ENCODE results near the gene SLC30A9.

The SLC30A9 gene

DNA sequence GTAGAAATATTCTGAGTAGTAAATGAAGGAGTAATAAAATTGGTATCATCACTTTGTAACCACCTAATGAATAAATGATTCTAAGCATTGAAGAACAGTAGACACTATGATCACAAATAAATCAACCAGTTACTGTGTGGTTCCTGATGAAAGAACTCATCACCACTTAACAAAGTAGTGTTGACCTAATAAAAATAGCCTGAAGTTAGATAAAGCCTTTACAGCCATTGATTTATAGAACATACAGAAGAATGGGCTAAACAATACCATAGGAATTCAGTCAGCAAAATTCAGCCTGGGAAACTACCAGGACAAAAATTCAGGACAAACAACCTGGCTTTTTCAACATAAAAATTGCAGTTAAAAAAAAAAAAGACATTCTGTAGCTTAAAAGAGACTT lies 9.0 kb downstream of the SLC30A9 start:
- DNase-seq (ENCODE audit: low spot score), result no peak

DNA sequence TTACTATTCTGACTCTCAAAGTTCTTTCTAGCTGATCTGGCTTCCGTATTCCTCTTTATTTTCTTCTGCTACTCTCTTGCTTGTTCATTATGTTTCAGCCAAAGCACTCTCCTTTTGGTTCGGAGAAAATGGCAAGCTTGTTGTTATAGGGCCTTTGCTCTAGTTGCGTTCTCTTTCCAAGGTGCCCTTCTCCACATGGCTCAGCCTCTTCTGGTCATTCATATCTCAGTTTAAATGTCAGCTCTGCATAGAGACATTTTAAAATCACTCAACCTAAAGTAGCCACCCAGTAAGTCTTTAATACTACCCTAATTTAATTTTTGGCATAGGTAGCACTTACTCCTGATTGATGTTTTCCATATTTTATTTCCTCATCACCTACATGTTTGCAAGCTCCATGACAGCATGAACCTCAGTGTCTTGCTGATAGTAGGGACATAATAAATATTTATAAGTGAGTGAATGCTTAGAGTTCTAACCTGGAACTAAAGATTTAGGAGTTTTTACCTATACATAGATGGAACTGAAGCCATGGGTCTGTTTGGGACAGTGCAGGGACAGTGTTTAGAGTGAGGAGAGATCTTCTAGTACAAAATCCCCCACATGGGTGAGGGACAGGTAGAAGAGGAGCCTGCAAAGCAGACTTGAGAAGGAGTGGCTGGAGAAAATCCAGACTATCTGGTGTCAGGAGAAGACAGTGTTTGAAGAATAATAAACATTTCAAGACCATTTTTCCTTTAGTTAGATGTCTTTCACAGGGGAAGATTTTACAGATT lies 17.9 kb downstream of the SLC30A9 start:
- DNase-seq (ENCODE audit: low spot score), result no peak

DNA sequence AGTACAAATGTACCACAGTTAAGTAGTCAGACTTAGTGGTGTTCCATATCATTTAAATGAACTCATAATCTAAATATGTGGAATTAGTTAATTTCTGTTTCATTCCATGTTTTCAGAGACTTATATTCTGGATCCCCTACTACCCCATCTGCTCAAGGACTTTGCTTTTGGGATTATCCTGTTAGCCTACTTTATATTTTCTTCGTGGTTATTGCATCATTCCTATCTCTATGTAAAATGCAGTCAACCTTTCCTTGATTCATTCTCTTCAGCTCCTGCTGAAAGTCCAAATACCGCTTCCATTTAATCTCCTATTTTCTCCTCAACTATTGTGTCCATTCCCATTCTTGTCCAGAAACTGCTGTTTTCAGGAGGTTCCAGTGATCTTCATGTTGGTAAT lies 25.1 kb downstream of the SLC30A9 start:
- DNase-seq (ENCODE audit: low spot score), result no peak

DNA sequence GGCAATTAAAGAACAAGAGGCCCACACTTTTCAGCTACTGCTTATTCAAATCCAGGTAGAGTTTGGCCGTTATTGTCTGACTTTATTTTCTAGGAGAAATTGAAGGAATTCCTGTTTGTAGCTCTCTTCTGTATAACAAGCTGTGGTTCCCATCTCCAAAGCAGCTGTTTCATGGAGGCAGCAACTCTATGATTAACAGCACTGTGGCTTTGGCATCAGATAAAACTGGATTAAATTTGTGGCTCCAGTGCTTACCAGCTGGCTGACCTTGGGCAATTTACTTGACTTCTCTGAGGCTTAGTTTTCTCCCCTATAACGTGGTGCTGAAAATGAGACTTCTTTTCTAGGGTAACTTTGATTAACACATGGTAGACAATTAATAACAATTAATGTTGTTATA lies 28.1 kb downstream of the SLC30A9 start:
- DNase-seq (ENCODE audit: low spot score), result no peak

DNA sequence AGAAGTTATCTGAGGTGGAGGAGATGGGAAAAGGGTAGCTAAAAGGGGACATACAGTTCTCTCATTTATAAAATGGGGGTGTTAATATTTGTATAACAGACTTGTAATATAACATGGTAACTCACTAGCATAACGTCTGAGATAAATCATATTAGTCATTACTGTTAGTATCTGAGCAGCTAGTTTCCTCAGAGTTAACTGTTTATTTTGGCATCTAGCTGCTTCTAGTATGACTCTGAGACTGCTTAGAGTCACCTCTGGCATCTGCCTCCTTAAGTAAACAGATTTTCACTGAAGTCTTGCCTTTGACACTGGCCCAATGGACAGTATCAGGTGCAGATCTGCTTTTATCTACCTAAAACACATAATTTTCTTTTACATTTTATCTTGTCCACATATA lies 58.1 kb downstream of the SLC30A9 start:
- no peak for DNase-seq (ENCODE audit: low spot score)

DNA sequence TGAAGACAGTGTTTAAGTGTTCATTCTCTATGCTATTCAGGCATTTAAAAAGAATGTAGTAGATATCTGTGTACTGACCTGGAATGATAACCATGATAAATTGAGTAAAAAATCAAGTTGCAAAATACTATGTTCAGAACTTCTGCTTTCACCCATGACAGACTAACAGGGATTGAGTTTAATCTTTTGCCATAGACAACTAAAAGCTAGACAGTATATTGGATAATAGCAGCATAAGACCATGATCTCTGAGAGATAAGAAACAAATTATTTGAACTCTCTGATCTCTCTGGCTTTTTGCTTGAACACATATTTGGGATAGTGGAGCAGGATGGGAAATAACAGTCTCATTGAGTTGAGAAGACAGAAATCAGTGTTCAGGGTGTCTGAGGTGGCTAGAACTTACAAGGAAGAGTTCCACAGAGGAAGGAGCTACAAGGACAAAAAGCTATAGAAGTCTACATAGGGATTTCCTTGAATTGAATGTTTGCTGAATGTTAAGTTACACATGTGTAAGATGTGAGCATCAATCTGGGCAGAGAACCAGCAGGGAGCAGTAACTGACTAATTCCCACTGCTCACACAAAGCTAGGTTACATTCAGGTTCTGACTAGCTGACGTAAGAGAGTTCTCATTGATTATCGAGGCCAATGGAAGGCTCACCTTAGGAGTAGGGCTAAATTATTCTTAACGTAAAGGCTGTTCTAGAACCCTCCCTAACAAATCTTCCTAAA lies 60.4 kb downstream of the SLC30A9 start:
- no peak for DNase-seq (ENCODE audit: low spot score)

DNA sequence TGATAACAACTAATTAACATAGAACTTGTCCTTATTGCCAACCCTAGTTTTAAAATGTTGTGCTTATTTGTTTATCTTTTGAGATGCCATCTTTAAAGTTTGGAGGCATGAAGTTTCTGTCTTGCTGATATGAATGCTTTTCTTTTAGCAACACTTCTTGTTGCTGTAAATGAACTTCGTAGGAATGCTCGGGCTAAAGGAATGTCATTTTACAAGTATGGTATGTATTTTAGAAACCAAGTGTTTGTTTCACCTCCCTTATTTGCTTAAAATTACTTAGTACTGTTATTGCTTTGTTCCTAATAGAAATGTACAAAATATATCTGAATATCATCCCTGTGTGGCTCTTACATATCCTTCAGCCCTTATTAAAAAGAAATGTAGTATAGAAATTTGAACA lies 76.1 kb downstream of the SLC30A9 start:
- DNase-seq (ENCODE audit: low spot score), result no peak

DNA sequence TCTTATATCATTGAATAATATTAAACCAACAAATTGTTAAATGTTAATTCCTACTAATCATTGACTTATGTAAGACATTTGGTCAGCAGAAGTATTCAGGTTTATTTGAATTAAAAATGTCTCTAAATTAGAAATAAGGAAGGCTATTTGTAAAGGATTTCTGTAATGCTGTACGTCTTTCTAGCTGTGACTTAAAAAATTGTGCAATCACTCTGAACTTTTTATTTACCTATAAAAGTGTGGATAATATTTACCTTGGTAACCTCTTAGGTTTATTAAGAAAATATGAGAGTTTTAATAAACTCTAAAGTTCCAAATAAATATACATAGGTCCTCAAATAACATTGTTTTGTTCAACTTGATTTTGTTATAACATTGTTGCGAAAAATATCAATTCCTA lies 76.9 kb downstream of the SLC30A9 start:
- DNase-seq (ENCODE audit: low spot score), result no peak

DNA sequence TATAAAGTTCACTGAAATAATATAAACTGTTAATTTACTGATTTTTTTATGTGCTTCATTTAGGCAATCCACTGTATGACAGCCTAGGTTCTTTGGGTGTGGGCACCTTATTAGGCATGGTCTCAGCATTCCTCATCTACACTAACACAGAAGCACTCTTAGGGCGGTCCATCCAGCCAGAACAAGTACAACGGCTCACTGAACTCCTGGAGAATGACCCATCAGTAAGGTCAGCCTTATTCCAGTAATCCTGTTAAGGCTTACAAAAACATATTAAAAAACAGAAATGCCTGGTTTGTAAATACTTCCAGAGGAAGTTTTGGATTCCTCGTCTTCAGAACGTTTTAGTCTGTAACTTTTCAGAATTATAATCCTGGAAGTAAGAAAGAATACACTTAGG lies 80.1 kb downstream of the SLC30A9 start:
- DNase-seq (ENCODE audit: low spot score), result no peak

DNA sequence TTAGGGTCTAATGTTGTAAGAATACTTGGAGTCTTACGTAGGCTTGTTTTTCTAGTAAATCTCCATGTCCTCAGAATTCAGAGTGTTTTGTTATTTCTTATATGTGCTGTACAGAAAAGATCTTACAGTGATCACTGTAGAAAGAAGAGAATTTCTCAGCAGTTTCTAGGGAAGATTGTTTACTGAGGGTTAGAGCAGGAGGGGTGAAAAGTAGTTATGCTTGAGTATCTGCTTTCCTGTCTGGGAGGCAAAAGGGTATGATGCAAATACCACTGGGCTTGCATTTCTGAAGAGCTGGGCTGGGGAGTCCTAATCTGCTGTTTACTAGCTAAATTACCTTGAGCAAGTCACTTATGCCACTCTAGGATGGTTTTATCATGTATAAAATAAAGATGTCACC lies 84.0 kb downstream of the SLC30A9 start:
- no peak for DNase-seq (ENCODE audit: low spot score)

DNA sequence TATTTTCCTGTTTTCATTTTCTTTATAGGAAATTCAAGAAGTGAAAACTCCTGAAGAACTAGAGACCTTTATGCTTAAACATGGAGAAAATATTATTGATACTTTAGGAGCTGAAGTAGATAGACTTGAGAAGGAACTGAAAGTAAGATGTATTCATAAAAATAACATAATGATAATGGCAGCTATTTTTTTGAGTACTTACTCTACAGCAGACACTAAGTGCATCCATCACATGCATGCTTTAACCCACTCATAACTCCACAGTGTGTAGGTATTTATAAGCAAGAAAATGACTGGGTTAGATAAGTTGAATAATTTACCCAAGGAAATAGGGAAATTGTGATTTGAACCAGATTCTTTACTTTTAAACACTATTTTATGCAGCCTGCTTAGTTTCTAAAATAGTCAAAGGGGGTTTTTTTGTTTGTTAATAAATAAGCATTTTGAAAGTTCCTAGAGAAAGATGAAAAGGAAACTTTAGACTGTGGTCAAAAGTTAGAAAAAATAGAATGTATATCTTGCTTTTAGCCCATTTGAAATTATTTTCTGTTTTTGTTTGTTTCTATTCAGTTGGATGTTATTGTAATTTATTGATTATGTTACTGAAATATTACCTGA lies 88.0 kb downstream of the SLC30A9 start:
- no peak for DNase-seq (ENCODE audit: low spot score)

DNA sequence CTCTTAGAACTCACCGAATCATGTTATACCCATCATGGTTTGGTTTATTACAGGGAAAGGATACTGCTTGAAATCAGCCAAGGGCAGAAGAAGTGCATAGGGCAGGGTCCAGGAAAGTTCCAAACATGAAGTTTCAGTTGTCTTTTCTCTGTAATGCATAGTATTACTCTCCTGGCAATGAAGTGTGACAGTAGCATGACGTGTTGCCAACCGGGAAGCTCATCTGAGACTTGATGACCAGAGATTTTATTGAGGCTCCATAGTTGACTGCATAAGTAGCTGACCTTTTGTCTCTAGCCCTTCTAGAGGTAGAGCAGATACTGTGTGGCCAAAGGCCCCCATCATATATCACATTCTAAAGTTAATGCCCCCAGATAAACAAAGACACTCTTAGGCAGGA lies 90.0 kb downstream of the SLC30A9 start:
- DNase-seq (ENCODE audit: low spot score), result no peak

DNA sequence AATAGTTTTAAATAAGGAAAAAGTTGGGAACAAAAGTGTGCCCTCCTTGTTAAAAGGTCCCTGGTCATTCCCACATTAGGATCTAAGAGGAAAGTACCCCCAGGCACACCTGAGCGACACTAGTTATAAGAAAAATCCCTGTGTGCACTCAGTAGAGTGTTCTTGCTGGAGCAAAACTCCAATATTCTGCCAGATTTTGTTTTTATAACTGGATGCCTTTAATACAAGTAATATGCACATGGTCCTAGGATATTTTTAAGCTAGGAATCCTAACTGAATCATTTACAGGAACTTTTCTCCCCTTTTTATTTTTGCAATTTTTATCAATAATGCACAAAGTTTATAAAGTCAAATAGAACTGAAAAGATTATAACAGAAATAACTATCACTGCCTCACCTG lies 93.5 kb downstream of the SLC30A9 start:
- no peak for DNase-seq (ENCODE audit: low spot score)

DNA sequence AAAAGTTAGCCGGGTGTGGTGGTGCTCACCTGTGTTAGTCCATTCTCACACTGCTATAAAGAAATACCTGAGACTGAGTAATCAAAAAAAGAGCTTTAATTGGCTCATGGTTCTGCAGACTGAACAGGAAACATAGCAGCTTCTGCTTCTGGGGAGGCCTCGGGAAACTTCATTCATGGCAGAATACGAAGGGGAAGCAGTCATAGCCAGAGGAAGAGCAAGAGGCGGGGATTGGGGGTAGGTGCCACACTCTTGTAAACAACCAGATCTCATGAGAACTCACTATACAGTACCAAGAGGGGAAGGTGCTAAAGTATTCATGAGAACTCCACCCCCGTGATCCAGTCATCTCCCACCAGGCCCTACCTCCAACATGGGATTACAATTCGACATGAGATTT lies 98.1 kb downstream of the SLC30A9 start:
- no peak for DNase-seq (ENCODE audit: low spot score)

DNA sequence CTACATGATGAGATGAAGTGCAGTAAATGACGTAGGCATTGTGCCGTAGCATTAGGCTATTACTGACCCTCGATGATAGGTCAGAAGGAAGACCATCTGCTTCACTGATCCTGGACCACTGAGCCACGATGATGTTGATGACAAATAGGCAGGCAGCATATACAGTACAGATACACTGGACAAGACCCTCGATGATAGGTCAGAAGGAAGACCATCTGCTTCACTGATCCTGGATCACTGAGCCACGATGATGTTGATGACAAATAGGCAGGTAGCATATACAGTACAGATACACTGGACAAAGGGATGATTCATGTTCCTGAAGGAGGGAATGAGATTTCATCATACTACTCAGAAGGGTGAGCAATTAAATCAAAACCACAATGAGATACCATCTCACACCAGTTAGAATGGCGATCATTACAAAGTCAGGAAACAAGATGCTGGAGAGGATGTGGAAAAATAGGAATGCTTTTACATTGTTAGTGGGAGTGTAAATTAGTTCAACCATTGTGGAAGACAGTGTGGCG lies 111.2 kb downstream of the SLC30A9 start:
- no peak for DNase-seq (ENCODE audit: low spot score)

DNA sequence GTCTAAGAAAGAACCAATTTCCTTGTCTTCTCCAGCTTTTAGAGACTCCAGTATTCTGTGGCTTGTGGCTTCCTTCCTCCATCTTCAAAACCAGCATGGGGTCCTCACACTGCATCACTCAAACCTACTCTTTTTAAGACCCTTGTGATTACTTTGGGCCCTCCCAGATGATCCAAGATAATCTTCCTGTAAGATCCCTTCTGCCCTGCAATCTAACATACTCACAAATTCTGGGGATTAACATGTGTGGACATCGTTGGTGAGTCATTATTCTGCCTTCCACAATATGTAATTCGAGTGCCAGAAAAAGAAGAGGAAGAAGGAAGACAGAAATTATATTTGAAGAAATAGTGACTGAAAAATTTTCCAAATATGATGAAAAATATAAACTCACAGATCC lies 114.2 kb downstream of the SLC30A9 start:
- no peak for DNase-seq (ENCODE audit: low spot score)

DNA sequence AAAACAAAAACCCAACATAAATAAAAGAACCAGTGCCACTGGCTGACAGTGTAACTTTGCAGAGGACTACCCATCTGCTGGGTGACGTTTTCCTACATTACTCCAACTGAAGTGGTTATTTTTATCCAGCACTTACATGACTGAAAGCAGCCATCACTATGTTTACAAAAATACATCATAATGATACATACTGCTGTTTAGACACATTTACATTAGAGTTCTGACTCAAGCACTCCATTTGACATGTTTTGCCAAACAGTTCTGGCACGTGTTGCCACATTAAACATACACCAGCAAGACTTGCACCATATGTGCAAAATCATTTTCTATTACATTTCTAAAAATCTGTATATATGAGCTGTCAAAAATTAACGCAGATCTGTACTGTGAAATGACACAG lies 122.5 kb downstream of the SLC30A9 start:
- DNase-seq (ENCODE audit: low spot score), result no peak

DNA sequence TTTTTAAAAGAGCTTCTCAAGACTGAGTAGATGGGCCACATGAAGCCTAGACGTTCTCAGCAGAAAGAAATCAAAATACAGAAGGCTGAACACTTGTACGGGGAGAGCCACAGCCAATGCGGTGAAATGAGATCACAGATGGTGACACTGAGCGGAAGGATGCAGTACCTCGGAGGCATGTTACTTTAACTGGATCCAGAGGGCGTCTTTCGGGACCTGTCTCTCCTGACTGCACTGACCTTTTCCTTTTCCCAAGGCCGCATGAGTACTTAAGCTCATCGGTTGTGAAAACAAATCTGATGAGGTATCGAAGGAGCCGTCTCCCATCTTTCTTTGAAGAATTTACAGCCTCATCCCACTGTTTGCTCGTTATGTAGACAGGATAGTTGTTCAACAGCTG lies 129.6 kb downstream of the SLC30A9 start:
- DNase-seq (ENCODE audit: low spot score), result no peak

DNA sequence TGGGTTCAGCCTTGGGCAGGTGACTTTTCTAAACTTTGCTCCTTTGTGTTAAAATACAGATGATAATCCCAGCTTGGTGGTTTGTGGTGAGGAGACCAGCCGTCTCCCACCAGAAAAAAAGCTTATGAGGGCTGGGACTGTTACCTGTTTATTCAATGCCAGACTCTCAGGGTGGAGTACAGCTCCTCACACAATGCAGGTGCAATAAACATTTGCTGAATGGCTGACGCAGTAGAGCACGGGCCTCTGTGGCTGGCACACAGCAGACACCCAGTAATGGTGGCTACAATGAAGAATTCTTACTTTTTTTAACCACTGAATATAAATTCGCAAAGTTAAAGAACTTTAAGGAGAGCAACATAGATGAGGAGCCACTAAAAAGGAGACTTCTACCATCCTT lies 131.9 kb downstream of the SLC30A9 start:
- no peak for DNase-seq (ENCODE audit: low spot score)

DNA sequence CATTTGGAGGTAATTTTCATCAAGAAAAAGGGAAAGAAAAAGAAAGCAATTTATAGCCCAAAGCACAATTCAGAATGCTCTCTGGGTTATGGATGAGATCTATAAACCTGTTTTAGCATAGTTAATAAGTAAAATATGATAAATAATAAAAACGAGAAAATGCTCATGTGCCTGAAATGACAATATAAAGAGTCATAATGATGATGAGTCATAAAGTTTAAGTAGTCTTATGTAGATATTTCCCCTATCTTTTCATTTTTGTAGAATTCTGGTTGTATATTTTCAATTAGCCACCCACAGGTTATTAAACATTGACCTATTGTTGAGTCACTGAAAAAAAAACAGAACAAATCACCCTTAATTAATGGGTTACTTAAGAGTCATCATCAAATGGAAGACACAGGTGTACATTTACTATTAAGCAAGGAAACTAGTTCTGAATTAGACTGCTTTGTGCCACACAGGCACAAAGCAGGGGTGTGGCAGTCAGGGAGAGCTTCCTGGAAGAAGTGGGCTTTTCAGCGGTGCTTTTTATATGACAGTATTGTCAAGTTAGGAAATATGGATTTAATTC lies 132.8 kb downstream of the SLC30A9 start:
- no peak for DNase-seq (ENCODE audit: low spot score)

DNA sequence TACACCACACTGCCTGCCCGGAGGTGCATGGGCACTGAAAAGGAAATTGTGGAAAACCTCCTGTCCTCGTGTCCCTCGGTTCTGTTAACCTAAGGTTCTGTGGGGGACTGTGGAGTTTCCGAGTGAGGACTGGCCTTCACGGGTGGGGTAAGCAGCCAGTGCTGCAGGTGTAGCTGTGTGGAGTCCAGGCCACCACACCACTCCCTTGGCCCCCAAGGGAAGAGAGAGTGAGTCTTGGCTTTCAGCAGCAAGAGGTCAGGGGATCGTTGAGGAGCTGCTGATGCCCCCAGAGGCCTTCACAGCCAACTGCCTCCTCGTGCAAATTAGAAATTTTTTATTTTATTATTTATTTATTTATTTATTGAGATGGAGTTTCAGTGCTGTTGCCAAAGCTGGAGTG lies 141.8 kb downstream of the SLC30A9 start:
- DNase-seq (ENCODE audit: low spot score), result no peak

DNA sequence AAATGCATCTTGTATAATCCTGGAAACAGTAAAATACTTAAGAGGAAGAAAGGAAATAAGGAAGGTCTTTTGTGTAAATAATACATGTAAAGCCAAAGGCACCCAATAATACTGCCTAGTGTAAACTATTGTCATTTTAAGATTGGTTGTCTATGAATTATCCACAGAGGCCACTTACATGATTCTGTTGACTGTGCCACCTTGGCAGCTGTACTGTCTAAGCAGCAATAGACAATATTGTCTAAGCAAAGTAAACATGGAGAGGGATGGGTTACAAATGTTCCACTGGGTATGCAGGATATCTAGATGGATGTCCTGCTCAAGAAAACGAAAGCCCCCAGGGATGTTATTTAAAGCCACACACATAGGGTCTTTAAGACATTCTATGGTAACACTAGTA lies 142.7 kb downstream of the SLC30A9 start:
- no peak for DNase-seq (ENCODE audit: low spot score)

DNA sequence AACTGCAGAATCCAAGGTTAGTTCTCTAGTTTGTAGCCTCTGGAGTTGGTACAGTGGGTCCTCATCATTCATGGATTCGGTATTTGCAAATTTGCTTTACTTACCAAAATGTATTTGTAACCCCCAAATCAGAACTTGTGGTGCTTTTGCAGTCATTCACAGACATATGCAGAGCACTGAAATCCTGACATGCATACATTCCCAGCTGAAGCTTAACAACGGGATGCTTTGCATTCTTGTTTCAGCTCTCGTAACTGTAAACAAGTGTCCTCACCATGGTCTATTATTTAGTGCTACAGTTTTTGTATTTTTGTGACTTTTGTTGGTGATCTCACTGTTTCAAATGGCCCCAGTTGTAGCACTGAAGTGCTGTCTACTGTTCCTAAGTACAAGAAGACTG lies 146.0 kb downstream of the SLC30A9 start:
- DNase-seq (ENCODE audit: low spot score), result no peak

All from CD4-positive, alpha-beta T cell treated with Interleukin-15 for 4 hours (primary cell).